ENCODE results near the gene PPP1R12C.
A peak's percentile ranks its signal among the peaks of the same experiment; 100 is the strongest.
"Not testable (repeated sequence)": the region's sequence is repeated elsewhere in the genome, so short reads cannot be mapped to it uniquely, and the experiment has no call there.

The PPP1R12C gene

DNA sequence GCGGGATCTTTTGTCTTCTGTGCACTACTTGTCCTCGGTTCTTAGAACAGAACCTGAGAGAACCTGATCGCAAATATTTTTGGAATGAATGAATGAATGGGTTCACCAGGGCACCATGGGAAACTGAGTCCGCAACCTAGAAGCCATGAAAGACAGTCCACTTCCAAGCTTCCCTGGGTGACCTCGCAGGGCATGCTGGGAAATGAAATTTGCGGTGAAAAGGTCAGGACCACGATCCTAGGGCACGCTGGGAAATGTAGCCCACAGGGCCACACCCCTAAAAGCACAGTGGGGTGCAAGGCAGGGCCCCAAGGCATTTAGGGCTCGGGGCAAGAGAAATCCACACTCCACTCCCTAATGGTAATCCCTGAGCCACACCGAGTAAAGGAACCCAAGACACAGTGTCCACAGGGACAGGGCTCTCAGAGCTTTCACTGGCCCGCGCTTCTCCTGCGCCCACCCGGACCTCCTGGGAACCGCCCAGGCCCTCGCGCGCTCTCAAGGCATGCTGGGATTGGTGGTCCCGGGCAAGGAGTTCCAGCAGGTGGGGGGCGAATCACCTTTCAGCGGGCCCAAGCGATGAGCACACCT, 1.1 kb upstream of the PPP1R12C start:
- H3K36me3 Mint-ChIP-seq = peaks cover 2% of the 10 kb centered on the region
- peaks cover 25% of the 10 kb centered on the region for H3K4me1 Mint-ChIP-seq
- no peaks in the 10 kb centered on the region for H3K9me3 Mint-ChIP-seq
- H3K27me3 Mint-ChIP-seq = no peaks in the 10 kb centered on the region
- H3K4me3 Mint-ChIP-seq = peak overlapping the region; percentile 100
- H3K27ac Mint-ChIP-seq = peak overlapping the region; percentile 35

DNA sequence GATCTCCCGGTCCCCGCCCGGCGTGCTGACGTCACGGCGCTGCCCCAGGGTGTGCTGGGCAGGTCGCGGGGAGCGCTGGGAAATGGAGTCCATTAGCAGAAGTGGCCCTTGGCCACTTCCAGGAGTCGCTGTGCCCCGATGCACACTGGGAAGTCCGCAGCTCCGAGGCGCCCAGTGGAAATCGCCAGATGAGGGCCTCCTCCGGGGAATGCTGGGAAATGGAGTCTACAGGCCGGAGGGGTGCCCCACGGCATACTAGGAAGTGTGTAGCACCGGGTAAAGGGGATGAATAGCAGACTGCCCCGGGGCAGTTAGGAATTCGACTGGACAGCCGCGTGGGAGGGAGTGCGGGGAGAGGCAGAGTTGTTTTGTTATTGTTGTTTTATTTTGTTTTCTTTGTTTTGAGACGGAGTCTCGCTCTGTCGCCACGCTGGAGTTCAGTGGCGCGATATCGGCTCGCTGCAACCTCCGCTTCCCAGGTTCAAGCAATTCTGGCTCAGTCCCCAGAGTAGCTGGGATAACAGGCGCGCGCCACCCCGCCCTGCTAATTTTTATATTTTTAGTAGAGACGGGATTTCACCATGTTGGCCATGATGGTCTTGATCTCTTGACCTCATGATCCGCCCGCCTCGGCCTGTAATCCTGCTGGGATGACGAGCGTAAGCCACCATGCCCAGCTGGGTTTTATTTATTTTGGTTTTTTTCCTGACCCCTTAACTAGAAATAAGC, 390 bp upstream of the PPP1R12C start:
- Mint-ChIP-seq H3K4me1 (peaks cover 25% of the 10 kb centered on the region), H3K27ac (peak overlapping the region; percentile 96), H3K9me3 (no peaks in the 10 kb centered on the region), H3K27me3 (no peaks in the 10 kb centered on the region), H3K36me3 (peaks cover 2% of the 10 kb centered on the region), H3K4me3 (peak overlapping the region; percentile 100)

DNA sequence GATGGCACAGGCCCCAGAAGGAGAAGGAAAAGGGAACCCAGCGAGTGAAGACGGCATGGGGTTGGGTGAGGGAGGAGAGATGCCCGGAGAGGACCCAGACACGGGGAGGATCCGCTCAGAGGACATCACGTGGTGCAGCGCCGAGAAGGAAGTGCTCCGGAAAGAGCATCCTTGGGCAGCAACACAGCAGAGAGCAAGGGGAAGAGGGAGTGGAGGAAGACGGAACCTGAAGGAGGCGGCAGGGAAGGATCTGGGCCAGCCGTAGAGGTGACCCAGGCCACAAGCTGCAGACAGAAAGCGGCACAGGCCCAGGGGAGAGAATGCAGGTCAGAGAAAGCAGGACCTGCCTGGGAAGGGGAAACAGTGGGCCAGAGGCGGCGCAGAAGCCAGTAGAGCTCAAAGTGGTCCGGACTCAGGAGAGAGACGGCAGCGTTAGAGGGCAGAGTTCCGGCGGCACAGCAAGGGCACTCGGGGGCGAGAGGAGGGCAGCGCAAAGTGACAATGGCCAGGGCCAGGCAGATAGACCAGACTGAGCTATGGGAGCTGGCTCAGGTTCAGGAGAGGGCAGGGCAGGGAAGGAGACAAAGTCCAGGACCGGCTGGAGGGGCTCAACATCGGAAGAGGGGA, 1.1 kb downstream of the PPP1R12C start:
- Mint-ChIP-seq H3K9me3 (no peaks in the 10 kb centered on the region), H3K27me3 (no peaks in the 10 kb centered on the region), H3K4me1 (peaks cover 25% of the 10 kb centered on the region), H3K36me3 (peaks cover 2% of the 10 kb centered on the region), H3K27ac (peak overlapping the region; percentile 88), H3K4me3 (peak overlapping the region; percentile 93)

DNA sequence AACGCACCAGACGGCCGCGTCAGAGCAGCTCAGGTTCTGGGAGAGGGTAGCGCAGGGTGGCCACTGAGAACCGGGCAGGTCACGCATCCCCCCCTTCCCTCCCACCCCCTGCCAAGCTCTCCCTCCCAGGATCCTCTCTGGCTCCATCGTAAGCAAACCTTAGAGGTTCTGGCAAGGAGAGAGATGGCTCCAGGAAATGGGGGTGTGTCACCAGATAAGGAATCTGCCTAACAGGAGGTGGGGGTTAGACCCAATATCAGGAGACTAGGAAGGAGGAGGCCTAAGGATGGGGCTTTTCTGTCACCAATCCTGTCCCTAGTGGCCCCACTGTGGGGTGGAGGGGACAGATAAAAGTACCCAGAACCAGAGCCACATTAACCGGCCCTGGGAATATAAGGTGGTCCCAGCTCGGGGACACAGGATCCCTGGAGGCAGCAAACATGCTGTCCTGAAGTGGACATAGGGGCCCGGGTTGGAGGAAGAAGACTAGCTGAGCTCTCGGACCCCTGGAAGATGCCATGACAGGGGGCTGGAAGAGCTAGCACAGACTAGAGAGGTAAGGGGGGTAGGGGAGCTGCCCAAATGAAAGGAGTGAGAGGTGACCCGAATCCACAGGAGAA, 1.9 kb downstream of the PPP1R12C start:
- Mint-ChIP-seq H3K4me3 (peak overlapping the region; percentile 93), H3K9me3 (no peaks in the 10 kb centered on the region), H3K36me3 (peaks cover 5% of the 10 kb centered on the region), H3K4me1 (peaks cover 25% of the 10 kb centered on the region), H3K27me3 (no peaks in the 10 kb centered on the region), H3K27ac (peak overlapping the region; percentile 52)

DNA sequence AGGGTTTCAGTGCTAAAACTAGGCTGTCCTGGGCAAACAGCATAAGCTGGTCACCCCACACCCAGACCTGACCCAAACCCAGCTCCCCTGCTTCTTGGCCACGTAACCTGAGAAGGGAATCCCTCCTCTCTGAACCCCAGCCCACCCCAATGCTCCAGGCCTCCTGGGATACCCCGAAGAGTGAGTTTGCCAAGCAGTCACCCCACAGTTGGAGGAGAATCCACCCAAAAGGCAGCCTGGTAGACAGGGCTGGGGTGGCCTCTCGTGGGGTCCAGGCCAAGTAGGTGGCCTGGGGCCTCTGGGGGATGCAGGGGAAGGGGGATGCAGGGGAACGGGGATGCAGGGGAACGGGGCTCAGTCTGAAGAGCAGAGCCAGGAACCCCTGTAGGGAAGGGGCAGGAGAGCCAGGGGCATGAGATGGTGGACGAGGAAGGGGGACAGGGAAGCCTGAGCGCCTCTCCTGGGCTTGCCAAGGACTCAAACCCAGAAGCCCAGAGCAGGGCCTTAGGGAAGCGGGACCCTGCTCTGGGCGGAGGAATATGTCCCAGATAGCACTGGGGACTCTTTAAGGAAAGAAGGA, 2.8 kb downstream of the PPP1R12C start:
- H3K36me3 Mint-ChIP-seq = peaks cover 5% of the 10 kb centered on the region
- H3K27me3 Mint-ChIP-seq = no peaks in the 10 kb centered on the region
- H3K4me1 Mint-ChIP-seq = peaks cover 25% of the 10 kb centered on the region
- H3K9me3 Mint-ChIP-seq = no peaks in the 10 kb centered on the region
- no peak overlapping the region for H3K27ac Mint-ChIP-seq
- peak overlapping the region; percentile 93 for H3K4me3 Mint-ChIP-seq

DNA sequence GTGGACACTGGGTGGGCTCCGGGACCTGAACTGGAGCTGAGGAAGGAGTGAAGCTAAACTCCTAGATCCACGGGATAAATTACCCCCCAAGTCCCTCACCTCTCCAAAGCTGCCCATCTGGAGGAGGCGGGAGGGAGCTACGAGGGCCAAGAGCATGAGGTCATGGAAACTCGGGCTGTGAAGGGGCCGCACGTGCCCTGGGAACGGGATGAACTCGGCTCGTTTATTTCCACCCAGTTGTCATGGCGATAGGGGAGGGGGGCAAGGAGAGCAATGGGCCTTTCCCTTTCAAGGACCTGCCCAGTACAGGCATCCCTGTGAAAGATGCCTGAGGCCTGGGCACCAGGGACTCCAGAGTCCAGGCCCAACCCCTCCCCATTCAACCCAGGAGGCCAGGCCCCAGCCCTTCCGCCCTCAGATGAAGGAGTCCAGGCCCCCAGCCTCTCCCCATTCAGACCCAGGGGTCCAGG, 3.8 kb downstream of the PPP1R12C start:
- peaks cover 20% of the 10 kb centered on the region for H3K4me1 Mint-ChIP-seq
- no peaks in the 10 kb centered on the region for H3K9me3 Mint-ChIP-seq
- H3K4me3 Mint-ChIP-seq = no peak overlapping the region
- H3K36me3 Mint-ChIP-seq = peaks cover 5% of the 10 kb centered on the region
- H3K27ac Mint-ChIP-seq = no peak overlapping the region
- no peaks in the 10 kb centered on the region for H3K27me3 Mint-ChIP-seq

DNA sequence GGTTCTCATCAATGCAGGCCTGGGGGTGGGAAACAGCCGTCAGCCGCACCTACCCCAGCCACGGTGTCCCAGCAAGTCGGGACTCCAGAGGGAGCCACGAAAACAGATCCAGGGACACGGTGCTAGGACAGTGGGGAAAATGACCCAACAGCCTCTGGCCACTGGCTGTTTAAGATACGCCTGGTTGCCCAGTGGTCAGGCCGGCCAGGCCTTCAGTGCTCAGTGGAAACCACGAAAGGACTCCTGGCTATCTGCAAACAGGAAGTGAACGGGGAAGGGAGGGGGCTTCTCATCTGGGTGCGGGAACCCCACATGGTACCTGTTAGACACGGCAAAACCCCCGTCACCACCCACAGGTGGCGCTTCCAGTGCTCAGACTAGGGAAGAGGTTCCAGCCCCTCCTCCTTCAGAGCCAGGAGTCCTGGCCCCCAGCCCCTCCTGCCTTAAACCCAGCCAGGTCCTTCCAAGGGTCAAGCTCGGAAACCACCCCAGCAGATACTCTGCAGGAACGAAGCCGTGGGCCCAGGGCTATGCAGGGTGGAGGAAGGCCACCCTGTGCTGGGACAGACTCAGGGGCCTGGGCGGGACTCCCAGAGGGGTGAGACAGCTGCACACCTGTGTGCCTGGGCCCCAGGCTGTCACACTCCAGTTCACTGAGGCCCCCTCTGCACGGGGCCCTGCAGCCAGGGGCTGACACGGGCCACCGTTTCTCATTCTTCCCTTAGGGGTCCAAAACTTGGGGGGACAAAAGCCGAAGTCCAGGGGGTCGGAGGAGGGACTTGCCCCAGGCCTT, 4.5 kb downstream of the PPP1R12C start:
- H3K9me3 Mint-ChIP-seq = no peaks in the 10 kb centered on the region
- peaks cover 20% of the 10 kb centered on the region for H3K4me1 Mint-ChIP-seq
- H3K27me3 Mint-ChIP-seq = no peaks in the 10 kb centered on the region
- peaks cover 6% of the 10 kb centered on the region for H3K36me3 Mint-ChIP-seq
- no peak overlapping the region for H3K4me3 Mint-ChIP-seq
- no peak overlapping the region for H3K27ac Mint-ChIP-seq

DNA sequence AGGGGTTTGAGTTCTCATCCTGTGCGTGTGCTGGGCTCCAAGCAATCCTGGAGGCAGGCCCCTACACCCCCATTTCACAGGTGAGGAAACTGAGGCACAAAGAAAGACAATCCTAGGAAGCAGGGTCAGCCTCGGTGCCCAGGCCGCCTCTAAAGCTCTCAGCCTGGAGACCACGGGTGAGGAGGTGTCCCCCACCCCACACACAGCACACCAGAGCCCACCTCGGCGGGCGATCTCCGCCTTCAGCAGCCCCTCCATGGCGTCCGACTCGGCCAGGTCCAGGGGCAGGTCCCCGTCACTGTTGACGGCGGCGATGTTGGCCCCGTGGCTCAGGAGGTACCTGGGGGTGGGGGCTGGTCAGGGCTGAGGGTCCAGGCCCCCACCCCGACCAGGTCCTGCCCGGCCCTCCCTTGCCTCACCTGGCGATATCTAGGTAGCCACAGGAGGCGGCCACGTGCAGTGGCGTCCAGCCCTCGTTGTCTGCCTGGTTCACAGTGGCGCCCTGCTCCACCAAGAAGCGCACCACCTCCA, 5.1 kb downstream of the PPP1R12C start:
- Mint-ChIP-seq H3K27me3 (no peaks in the 10 kb centered on the region), H3K9me3 (no peaks in the 10 kb centered on the region), H3K36me3 (peaks cover 4% of the 10 kb centered on the region), H3K4me3 (no peak overlapping the region), H3K4me1 (peaks cover 16% of the 10 kb centered on the region), H3K27ac (no peak overlapping the region)

DNA sequence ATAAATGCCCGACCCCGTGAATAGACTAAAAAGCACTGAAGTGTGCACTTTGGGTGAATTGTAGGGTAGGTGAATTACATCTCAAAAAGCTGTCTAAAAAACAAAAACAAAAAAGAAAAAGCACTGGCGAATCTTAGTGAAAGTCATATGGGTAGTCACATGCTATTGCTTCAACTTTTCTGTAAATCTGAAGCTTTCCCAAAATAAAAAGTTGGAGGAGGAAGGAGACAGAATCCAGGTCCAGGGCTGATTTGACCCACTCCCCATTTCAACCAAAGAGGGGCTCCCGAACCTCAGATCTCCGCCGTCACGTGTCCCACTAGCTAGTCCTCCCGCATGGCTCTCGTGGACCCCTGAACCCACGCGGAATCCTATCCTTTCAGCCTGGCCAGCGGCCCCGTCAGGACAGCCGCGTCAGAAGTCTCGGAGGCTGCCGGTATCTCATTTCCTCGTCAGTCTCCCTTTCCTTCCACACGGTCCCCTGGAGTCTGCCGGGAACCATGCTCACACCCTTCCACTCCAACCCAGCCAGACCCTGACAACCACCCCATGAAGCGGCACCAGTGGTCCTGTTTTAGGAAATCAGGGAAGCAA, 6.1 kb downstream of the PPP1R12C start:
- H3K27ac Mint-ChIP-seq = no peak overlapping the region
- H3K36me3 Mint-ChIP-seq = peaks cover 4% of the 10 kb centered on the region
- H3K4me1 Mint-ChIP-seq = peaks cover 16% of the 10 kb centered on the region
- H3K4me3 Mint-ChIP-seq = no peak overlapping the region
- H3K9me3 Mint-ChIP-seq = no peaks in the 10 kb centered on the region
- H3K27me3 Mint-ChIP-seq = no peaks in the 10 kb centered on the region

DNA sequence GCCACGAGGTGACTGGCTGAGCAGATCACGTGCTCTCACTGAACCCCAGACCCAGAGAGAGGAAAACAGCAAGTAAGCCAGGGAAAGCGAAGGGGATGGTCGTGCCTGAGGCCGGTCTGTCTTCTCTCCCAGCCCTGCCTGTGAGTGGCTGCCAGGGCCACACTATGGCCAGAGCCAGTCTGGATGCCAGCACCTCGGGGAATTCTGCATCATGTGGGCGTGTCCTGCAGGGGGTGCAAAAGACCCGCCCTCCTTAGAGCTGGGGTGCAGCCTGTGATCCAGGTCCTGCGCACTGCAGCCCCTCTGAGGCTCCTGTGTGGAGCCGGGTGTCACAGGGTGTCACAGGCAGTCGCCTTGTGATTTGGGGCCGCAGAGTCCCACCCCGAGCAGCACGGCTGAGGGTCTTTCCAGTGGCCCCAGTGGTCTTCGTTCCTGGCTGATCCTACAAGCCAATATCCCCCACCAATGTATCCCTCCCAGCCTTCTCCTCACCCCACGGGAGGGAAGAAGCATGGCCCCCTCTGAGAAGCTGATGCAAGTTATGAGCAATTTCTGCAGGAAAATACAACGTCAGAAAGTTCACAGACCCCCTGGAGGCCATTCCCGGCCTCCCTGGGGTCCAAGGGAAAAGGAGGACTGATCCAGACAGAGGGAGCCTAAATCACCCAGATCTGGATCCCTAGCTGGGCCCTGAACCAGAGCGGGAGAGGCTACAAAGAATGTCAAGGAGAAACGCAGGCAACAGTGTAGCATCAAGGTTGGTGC, 7.7 kb downstream of the PPP1R12C start:
- Mint-ChIP-seq H3K27me3 (no peaks in the 10 kb centered on the region), H3K4me1 (no peaks in the 10 kb centered on the region), H3K4me3 (no peak overlapping the region), H3K9me3 (no peaks in the 10 kb centered on the region), H3K36me3 (peaks cover 7% of the 10 kb centered on the region), H3K27ac (peak overlapping the region; percentile 85)

DNA sequence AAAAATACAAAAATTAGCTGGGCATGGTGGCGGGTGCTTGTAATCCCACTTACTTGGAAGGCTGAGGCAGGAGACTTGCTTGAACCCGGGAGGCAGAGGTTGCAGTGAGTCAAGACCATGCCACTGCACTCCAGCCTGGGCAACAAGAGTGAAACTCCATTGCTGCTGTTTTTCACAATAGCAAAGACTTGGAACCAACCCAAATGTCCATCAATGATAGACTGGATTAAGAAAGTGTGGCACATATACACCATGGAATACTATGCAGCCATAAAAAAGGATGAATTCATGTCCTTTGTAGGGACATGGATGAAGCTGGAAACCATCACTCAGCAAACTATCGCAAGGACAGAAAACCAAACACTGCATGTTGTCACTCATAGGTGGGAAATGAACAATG, 10.2 kb downstream of the PPP1R12C start:
- peaks cover 11% of the 10 kb centered on the region for H3K36me3 Mint-ChIP-seq
- H3K27ac Mint-ChIP-seq, H3K27me3 Mint-ChIP-seq, H3K4me3 Mint-ChIP-seq, H3K4me1 Mint-ChIP-seq, H3K9me3 Mint-ChIP-seq: not testable (repeated sequence)

DNA sequence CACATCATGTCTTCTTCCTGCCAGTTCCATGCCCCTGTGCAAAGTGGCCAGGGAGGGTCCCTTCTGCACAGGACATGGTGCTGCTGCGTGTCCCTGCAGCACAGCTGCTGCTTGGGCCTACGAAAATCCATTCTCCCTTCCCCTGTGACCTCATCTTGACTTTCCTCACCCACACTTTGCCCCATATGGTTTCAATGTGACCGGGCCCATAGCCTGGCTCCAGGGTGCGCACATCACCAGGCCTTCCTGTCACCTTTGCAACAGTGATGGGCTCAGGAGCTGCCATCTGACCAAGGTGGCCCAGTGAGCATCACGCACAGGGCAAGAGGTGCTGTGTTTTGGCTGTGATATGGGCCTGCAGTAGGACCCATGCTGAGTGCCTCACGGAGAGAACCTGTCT, 10.8 kb downstream of the PPP1R12C start:
- Mint-ChIP-seq H3K36me3 (peaks cover 13% of the 10 kb centered on the region), H3K27ac (peak overlapping the region; percentile 47), H3K4me3 (no peak overlapping the region), H3K4me1 (no peaks in the 10 kb centered on the region), H3K9me3 (no peaks in the 10 kb centered on the region), H3K27me3 (no peaks in the 10 kb centered on the region)

DNA sequence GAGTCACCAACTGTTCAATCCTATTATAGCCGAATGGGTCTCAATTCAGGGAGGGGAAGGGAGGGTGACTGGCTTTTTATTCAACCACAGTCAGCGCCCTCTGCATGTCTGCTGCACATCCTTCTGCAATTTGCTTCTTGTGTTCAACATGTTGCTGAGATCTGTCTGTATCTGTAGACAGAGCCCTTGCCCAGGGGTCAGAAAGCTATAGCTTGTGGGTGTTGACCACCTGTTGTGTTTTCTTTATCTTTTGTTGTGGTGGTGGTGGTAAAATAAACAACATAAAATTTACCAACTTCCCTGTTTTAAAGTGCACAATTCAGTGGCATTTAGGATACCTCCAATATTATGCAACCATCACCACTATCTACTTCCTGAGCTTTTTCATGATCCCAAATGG, 12.2 kb downstream of the PPP1R12C start:
- Mint-ChIP-seq H3K4me3 (no peak overlapping the region), H3K27ac (no peak overlapping the region), H3K27me3 (no peaks in the 10 kb centered on the region), H3K4me1 (no peaks in the 10 kb centered on the region), H3K9me3 (no peaks in the 10 kb centered on the region), H3K36me3 (peaks cover 11% of the 10 kb centered on the region)

DNA sequence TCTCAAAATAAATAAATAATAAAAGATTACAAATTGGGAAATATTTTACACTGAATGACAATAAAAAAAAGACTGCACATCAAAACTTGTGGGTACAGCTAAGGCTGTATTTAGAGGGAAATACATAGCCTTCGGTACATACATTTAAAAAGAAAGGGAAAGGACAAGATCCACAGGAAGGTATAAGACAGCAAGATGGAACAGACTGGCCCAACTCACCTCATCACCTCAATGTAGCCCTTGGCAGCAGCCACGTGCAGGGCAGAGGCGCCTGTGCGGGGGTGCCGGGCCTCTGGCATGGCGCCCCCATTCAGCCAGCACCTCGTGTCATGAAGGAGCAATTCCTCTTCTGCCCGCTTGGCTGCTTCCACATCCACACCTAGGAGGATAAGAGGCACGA, 14.2 kb downstream of the PPP1R12C start:
- Mint-ChIP-seq H3K4me1 (no peaks in the 10 kb centered on the region), H3K4me3 (no peak overlapping the region), H3K36me3 (peaks cover 10% of the 10 kb centered on the region), H3K27ac (no peak overlapping the region), H3K9me3 (no peaks in the 10 kb centered on the region), H3K27me3 (no peaks in the 10 kb centered on the region)
